GM12801 (cell line): ENCODE measurements around the gene CA12.

ENCODE experiments used
- TF ChIP-seq, protein P1 (sequence below): IDR thresholded peaks from one replicate; pipeline ENCODE4 v1.5.1; 2011; ENCODE audit warnings: control low read depth; ENCODE audit not compliant: insufficient read length; ENCODE audit errors: extremely low read depth

The CA12 gene

GRCh38 chr15:63305260-63305659, 76.4 kb downstream of the CA12 start:
- TF ChIP-seq, protein P1, sequence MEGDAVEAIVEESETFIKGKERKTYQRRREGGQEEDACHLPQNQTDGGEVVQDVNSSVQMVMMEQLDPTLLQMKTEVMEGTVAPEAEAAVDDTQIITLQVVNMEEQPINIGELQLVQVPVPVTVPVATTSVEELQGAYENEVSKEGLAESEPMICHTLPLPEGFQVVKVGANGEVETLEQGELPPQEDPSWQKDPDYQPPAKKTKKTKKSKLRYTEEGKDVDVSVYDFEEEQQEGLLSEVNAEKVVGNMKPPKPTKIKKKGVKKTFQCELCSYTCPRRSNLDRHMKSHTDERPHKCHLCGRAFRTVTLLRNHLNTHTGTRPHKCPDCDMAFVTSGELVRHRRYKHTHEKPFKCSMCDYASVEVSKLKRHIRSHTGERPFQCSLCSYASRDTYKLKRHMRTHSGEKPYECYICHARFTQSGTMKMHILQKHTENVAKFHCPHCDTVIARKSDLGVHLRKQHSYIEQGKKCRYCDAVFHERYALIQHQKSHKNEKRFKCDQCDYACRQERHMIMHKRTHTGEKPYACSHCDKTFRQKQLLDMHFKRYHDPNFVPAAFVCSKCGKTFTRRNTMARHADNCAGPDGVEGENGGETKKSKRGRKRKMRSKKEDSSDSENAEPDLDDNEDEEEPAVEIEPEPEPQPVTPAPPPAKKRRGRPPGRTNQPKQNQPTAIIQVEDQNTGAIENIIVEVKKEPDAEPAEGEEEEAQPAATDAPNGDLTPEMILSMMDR = no peak

GRCh38 chr15:63301088-63301487, 80.6 kb downstream of the CA12 start:
- TF ChIP-seq, protein P1 = no peak

- TF ChIP-seq, protein P1 = no peak
Measured at GRCh38 chr15:63299943-63300575, 81.6 kb downstream of the CA12 start.

GRCh38 chr15:63296195-63296594, 85.5 kb downstream of the CA12 start:
- TF ChIP-seq, protein P1 = no peak

DNA sequence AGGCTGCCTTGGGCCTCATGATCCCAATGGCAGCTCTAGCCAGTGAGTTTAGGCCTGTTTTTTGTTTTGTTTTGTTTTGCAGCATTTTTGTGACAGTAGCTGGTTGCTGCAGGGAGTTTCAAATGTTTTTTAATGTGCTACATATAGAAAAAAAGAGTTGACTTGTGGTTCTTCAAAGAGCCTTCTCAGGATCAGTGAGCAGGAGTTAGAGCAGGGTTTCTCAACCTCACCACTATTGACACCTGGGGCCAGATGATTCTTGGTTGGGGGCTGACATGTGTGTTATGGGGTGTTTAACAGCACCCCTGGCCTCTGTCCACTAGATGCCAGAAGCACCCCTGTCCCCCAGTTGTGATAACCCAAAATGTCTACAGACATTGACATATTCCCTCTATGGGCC, 86.3 kb downstream of the CA12 start:
- TF ChIP-seq, protein P1 = no peak

DNA sequence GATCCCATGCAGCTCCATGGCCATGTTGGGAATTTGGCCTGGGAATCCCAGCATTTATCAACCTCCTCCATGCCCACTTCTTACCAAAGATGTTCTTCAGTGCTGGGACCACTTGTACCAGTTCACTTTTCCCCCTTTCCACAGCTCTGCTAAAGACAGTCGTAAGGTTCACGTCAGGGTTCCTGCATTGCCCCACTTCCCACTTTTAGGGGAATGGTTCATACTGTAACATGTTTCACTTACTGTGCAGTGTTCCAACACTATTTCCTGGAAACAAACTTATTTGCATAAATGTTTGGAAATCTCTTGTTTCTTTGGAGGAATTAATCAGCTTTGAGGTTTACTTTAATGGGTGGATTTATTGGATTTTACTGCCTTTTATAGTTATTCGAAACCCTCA, 87.3 kb downstream of the CA12 start:
- TF ChIP-seq, protein P1 = no peak

DNA sequence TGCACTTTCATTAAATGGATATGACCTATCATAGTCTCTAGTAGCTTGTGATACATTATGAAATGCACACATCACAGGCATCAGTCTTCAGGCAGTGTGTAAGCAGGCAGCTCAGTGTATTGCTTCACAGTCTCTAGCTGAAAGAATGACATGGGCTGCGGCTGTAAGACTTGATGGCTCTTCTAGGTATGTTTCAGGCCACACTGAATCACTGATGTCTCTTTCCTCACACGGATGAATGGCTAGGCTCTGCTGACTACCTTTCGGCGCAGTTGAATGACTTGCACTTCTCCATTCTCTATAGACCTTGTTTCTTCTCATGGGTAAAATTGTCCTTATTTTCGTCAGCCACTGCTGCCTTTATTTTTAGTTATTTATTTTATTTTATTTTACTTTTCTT, 88.9 kb downstream of the CA12 start:
- TF ChIP-seq, protein P1 = no peak
